Esophagus squamous epithelium (tissue), 4 donors: ENCODE results near the gene PHLPP1.

Experiments
- CTCF ChIP-seq, 6 experiments: fragments of 450-650 bp in 4 of 6; fragments of 200-600 bp in 2 of 6; sonication (generic) in 2 of 6; IDR thresholded peaks; one replicate each; pipeline ENCODE4 v1.5.1; 2016 to 2019; ENCODE audit warnings: antibody characterized with exemption in 6 of 6, mild to moderate bottlenecking in 4 of 6, moderate library complexity in 4 of 6
- POLR2A ChIP-seq, 4 donors: fragments of 450-650 bp; IDR thresholded peaks; one replicate each; pipeline ENCODE4 v1.6.1; 2017; ENCODE audit warnings: antibody characterized with exemption in 4 of 4, mild to moderate bottlenecking in 4 of 4, moderate library complexity in 3 of 4

GRCh38 chr18:62988471-62988870 lies 273.1 kb downstream of the PHLPP1 start:
- TF ChIP-seq CTCF (IDR thresholded peaks at IDR 0.05) (no peak), POLR2A (IDR thresholded peaks at IDR 0.05) (no peak)
